Hepatocyte (in vitro differentiated cells): ENCODE measurements around the gene CAD.

ENCODE experiments used
- CTCF ChIP-seq: fragments of 200-600 bp; sonication (generic); IDR thresholded peaks from 2 replicates; pipeline ENCODE4 v1.5.1; 2016; ENCODE audit warnings: antibody characterized with exemption, mild to moderate bottlenecking; ENCODE audit not compliant: poor library complexity
- EZH2 ChIP-seq: fragments of 200-600 bp; sonication (generic); IDR thresholded peaks from 2 replicates; pipeline ENCODE4 v1.6.1; 2016; ENCODE audit warnings: antibody characterized with exemption, mild to moderate bottlenecking, borderline replicate concordance
- EZH2phosphoT487 ChIP-seq: fragments of 200-600 bp; sonication (generic); IDR thresholded peaks from one replicate; pipeline ENCODE4 v1.6.1; 2018; ENCODE audit warnings: antibody characterized with exemption, mild to moderate bottlenecking, low read depth, moderate library complexity; ENCODE audit not compliant: unreplicated experiment, severe bottlenecking

GRCh38 chr2:27251766-27252165 lies 34.6 kb downstream of the CAD start:
- TF ChIP-seq CTCF (no peak), EZH2 (no peak), EZH2phosphoT487 (no peak)
